HepG2 (cell line): ENCODE data around the gene PHF13. TPM values are rescaled to one million over a fixed set of nuclear protein-coding genes. Genes with fewer than 3 reads are reported as not detected.

Experiments
- GTF2F1 ChIP-seq: fragments of 150-350 bp; IDR thresholded peaks from 2 replicates; pipeline ENCODE4 v1.6.1; 2014; ENCODE audit warnings: low read length
- KLF12 ChIP-seq: sonication (generic); formaldehyde crosslinking; IDR thresholded peaks from 2 replicates; pipeline ENCODE4 v1.4.0; 2020; ENCODE audit warnings: missing genetic modification reagents, borderline replicate concordance
- NFE2L1 ChIP-seq: sonication (generic); formaldehyde crosslinking; IDR thresholded peaks from 2 replicates; pipeline ENCODE4 v1.4.0; 2020; ENCODE audit warnings: missing genetic modification reagents, mild to moderate bottlenecking, borderline replicate concordance
- NFIC ChIP-seq: IDR thresholded peaks from 2 replicates; pipeline ENCODE4 v1.6.1; 2012; ENCODE audit warnings: mild to moderate bottlenecking, low read length, inconsistent platforms
- RBFOX2 ChIP-seq: fragments of 200-400 bp; formaldehyde crosslinking; IDR thresholded peaks from 2 replicates; pipeline ENCODE4 v1.6.1; 2017; ENCODE audit warnings: low read depth, mild to moderate bottlenecking, low read length
- ZMYM3 ChIP-seq: sonication (generic); formaldehyde crosslinking; IDR thresholded peaks from 2 replicates; pipeline ENCODE4 v1.5.1; 2020; ENCODE audit warnings: mild to moderate bottlenecking, missing genetic modification reagents
- ZNF460 ChIP-seq: sonication (generic); formaldehyde crosslinking; IDR thresholded peaks from 2 replicates; pipeline ENCODE4 v1.5.1; 2020; ENCODE audit warnings: missing genetic modification reagents, mild to moderate bottlenecking, borderline replicate concordance
- ZNF501 ChIP-seq: sonication (generic); formaldehyde crosslinking; IDR thresholded peaks from 2 replicates; pipeline ENCODE4 v1.5.1; 2020; ENCODE audit warnings: mild to moderate bottlenecking, moderate library complexity, missing genetic modification reagents
- ZNF557 ChIP-seq: sonication (generic); formaldehyde crosslinking; IDR thresholded peaks from 2 replicates; pipeline ENCODE4 v1.4.0; 2020; ENCODE audit warnings: missing genetic modification reagents
- ZNF563 ChIP-seq: sonication (generic); formaldehyde crosslinking; IDR thresholded peaks from 2 replicates; pipeline ENCODE4 v1.8.0; 2022; ENCODE audit warnings: mild to moderate bottlenecking, moderate library complexity, missing genetic modification reagents
- ZNF674 ChIP-seq: sonication (generic); formaldehyde crosslinking; IDR thresholded peaks from 2 replicates; pipeline ENCODE4 v1.5.0; 2020; ENCODE audit warnings: low read depth, mild to moderate bottlenecking, missing genetic modification reagents
- polyA plus RNA-seq, 8 experiments: library from polyadenylated mRNA; depleted of rRNA in 3 of 8; stranded (reverse) in 7 of 8; unstranded in 1 of 8; fragments of >200 nt; fragmentation: Illumina TruSeq in 4 of 8; extraction: Trizol in 4 of 8; gene quantifications; 2 replicates each; pipeline versions ENCODE4 v1.2.1 to v1.2.3, GENCODE V29; 2011 to 2016; ENCODE audit warnings: low read depth in 4 of 8, missing spikeins in 1 of 8, mixed read lengths in 1 of 8; ENCODE audit not compliant: insufficient read depth in 1 of 8
- total RNA-seq, 5 experiments: library from RNA; depleted of rRNA; stranded (reverse); fragments of >200 nt; fragmentation: Illumina TruSeq; extraction: Trizol; gene quantifications; 2 replicates each; pipeline ENCODE4 v1.2.3, GENCODE V29; 2016; ENCODE audit warnings: low read depth in 1 of 5
- TF ChIP-seq, protein P1 (sequence below): sonication (generic); formaldehyde crosslinking; IDR thresholded peaks from 2 replicates; pipeline ENCODE4 v1.4.0; 2020; ENCODE audit warnings: missing genetic modification reagents
- TF ChIP-seq, protein P2 (sequence below): sonication (generic); formaldehyde crosslinking; IDR thresholded peaks from 2 replicates; pipeline ENCODE4 v1.4.0; 2020; ENCODE audit warnings: mild to moderate bottlenecking, missing genetic modification reagents, borderline replicate concordance
- TF ChIP-seq, protein P3 (sequence below): sonication (generic); formaldehyde crosslinking; IDR thresholded peaks from 2 replicates; pipeline ENCODE4 v1.4.0; 2020; ENCODE audit warnings: missing genetic modification reagents, borderline replicate concordance
- TF ChIP-seq, protein P4 (sequence below): sonication (generic); formaldehyde crosslinking; IDR thresholded peaks from 2 replicates; pipeline ENCODE4 v1.5.1; 2020; ENCODE audit warnings: missing genetic modification reagents, mild to moderate bottlenecking, borderline replicate concordance
- TF ChIP-seq, protein P5 (sequence below), 2 experiments: IDR thresholded peaks; 2 replicates each; pipeline ENCODE4 v1.6.1; 2011 to 2012; ENCODE audit warnings: low read length in 2 of 2, borderline replicate concordance in 1 of 2, low read depth in 1 of 2, mild to moderate bottlenecking in 1 of 2, moderate library complexity in 1 of 2

Gene PHF13
- total and polyA plus RNA-seq, 2 of the 13 experiments (the other 11 are each of a cell fraction or from before 2014, with no cell fraction given), result 4.7 to 7.4 TPM

DNA sequence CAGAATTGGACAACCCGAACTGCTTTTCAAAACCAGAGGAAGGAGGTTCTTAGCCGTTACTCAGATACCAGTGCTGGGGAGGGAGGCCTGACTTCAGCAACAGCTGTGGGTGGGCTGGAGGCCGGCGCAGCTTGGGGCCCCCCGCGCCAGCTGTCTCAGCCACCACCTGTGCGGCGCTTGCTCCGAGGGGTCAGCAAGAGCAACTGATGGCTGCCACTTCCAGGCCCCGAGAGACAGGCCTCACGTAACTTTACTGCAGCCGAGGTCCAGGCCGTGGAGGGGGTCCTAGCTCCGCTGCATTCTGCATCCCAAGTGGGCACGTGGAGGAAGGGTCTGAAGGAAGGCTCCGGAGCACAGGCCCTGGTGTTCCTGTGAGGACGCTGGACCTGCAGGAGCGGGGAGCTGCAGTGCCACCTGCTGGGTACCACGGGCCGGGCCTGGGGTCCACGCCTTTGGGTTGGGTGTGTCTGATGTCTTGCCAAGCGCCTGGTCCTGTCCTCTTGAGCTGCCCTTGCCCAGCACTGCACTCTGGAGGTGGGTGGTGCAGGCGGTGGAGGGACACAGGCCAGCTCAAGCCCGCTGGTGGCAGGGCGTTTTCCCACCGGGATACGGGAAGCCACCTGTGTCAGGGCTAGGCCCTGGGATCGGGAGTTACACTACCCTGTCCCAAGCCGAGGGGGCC lies 21.0 kb downstream of the PHF13 start (continued):
- TF ChIP-seq, protein P1, sequence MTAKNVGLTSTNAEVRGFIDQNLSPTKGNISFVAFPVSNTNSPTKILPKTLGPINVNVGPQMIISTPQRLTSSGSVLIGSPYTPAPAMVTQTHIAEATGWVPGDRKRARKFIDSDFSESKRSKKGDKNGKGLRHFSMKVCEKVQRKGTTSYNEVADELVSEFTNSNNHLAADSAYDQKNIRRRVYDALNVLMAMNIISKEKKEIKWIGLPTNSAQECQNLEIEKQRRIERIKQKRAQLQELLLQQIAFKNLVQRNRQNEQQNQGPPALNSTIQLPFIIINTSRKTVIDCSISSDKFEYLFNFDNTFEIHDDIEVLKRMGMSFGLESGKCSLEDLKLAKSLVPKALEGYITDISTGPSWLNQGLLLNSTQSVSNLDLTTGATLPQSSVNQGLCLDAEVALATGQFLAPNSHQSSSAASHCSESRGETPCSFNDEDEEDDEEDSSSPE (CRISPR knock-in tag), result no peak
- TF ChIP-seq ZNF563 (no peak), NFIC (no peak), RBFOX2 (peak; percentile 42; the same call in 1 of the 2 replicates), ZMYM3 (CRISPR knock-in tag) (no peak), ZNF557 (CRISPR knock-in tag) (no peak), NFE2L1 (CRISPR knock-in tag) (no peak), ZNF674 (CRISPR knock-in tag) (no peak), ZNF501 (CRISPR knock-in tag) (peak; percentile 32; the same call in 1 of the 2 replicates), ZNF460 (no peak), KLF12 (no peak), GTF2F1 (no peak)
- TF ChIP-seq, protein P2, sequence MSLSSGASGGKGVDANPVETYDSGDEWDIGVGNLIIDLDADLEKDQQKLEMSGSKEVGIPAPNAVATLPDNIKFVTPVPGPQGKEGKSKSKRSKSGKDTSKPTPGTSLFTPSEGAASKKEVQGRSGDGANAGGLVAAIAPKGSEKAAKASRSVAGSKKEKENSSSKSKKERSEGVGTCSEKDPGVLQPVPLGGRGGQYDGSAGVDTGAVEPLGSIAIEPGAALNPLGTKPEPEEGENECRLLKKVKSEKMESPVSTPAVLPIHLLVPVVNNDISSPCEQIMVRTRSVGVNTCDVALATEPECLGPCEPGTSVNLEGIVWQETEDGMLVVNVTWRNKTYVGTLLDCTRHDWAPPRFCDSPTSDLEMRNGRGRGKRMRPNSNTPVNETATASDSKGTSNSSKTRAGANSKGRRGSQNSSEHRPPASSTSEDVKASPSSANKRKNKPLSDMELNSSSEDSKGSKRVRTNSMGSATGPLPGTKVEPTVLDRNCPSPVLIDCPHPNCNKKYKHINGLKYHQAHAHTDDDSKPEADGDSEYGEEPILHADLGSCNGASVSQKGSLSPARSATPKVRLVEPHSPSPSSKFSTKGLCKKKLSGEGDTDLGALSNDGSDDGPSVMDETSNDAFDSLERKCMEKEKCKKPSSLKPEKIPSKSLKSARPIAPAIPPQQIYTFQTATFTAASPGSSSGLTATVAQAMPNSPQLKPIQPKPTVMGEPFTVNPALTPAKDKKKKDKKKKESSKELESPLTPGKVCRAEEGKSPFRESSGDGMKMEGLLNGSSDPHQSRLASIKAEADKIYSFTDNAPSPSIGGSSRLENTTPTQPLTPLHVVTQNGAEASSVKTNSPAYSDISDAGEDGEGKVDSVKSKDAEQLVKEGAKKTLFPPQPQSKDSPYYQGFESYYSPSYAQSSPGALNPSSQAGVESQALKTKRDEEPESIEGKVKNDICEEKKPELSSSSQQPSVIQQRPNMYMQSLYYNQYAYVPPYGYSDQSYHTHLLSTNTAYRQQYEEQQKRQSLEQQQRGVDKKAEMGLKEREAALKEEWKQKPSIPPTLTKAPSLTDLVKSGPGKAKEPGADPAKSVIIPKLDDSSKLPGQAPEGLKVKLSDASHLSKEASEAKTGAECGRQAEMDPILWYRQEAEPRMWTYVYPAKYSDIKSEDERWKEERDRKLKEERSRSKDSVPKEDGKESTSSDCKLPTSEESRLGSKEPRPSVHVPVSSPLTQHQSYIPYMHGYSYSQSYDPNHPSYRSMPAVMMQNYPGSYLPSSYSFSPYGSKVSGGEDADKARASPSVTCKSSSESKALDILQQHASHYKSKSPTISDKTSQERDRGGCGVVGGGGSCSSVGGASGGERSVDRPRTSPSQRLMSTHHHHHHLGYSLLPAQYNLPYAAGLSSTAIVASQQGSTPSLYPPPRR (CRISPR knock-in tag), result no peak
- TF ChIP-seq, protein P3, sequence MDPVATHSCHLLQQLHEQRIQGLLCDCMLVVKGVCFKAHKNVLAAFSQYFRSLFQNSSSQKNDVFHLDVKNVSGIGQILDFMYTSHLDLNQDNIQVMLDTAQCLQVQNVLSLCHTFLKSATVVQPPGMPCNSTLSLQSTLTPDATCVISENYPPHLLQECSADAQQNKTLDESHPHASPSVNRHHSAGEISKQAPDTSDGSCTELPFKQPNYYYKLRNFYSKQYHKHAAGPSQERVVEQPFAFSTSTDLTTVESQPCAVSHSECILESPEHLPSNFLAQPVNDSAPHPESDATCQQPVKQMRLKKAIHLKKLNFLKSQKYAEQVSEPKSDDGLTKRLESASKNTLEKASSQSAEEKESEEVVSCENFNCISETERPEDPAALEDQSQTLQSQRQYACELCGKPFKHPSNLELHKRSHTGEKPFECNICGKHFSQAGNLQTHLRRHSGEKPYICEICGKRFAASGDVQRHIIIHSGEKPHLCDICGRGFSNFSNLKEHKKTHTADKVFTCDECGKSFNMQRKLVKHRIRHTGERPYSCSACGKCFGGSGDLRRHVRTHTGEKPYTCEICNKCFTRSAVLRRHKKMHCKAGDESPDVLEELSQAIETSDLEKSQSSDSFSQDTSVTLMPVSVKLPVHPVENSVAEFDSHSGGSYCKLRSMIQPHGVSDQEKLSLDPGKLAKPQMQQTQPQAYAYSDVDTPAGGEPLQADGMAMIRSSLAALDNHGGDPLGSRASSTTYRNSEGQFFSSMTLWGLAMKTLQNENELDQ (CRISPR knock-in tag), result no peak
- TF ChIP-seq, protein P4, sequence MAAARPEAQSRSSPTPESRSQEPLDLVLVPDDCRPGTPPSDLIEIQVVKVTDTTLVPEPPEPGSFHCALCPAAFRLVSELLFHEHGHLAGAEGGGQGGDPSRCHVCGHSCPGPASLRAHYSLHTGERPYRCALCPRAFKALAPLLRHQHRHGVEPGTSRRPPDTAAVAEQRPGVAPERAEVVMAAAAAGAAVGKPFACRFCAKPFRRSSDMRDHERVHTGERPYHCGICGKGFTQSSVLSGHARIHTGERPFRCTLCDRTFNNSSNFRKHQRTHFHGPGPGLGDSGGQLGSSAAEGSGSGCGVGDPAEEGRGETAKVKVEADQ, result no peak
- TF ChIP-seq, protein P5, sequence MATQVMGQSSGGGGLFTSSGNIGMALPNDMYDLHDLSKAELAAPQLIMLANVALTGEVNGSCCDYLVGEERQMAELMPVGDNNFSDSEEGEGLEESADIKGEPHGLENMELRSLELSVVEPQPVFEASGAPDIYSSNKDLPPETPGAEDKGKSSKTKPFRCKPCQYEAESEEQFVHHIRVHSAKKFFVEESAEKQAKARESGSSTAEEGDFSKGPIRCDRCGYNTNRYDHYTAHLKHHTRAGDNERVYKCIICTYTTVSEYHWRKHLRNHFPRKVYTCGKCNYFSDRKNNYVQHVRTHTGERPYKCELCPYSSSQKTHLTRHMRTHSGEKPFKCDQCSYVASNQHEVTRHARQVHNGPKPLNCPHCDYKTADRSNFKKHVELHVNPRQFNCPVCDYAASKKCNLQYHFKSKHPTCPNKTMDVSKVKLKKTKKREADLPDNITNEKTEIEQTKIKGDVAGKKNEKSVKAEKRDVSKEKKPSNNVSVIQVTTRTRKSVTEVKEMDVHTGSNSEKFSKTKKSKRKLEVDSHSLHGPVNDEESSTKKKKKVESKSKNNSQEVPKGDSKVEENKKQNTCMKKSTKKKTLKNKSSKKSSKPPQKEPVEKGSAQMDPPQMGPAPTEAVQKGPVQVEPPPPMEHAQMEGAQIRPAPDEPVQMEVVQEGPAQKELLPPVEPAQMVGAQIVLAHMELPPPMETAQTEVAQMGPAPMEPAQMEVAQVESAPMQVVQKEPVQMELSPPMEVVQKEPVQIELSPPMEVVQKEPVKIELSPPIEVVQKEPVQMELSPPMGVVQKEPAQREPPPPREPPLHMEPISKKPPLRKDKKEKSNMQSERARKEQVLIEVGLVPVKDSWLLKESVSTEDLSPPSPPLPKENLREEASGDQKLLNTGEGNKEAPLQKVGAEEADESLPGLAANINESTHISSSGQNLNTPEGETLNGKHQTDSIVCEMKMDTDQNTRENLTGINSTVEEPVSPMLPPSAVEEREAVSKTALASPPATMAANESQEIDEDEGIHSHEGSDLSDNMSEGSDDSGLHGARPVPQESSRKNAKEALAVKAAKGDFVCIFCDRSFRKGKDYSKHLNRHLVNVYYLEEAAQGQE (IDR thresholded peaks at IDR 0.05; ENCODE audit: borderline replicate concordance in 1 of 2, low read depth in 1 of 2, low read length in 2 of 2), result no peak
